K562 (cell line): Measurements from ENCODE around the gene IQCM. TPM values are rescaled to one million over a fixed set of nuclear protein-coding genes. Genes with fewer than 3 reads are reported as not detected.

ENCODE experiments used
- ATAC-seq: fragments of 200-7000 bp; cut with Tn5 transposase; 3 replicates; pipeline ENCODE4 v1.9.1; 2020; ENCODE audit warnings: moderate library complexity
- BruUV-seq: library from RNA; stranded (reverse); fragments of 400-500 nt; replicated peaks from 2 replicates; lab custom pipeline; 2021; lab: Mats Ljungman, UMichigan
- CTCF ChIA-PET: fragments of 300-600 bp; formaldehyde crosslinking; extraction: SDS; loops from one replicate; lab custom pipeline; 2021; ENCODE audit warnings: low intra/inter-chr PET ratio; lab: Yijun Ruan, JAX
- POLR2A ChIA-PET: fragments of 300-600, 350-650 bp; sonication (Branson Sonifier 250); formaldehyde crosslinking; extraction: SDS; loops from one replicate; lab custom pipeline; 2021; ENCODE audit warnings: antibody characterized with exemption, inconsistent platforms; lab: Yijun Ruan, JAX
- DNase-seq, 4 experiments: peaks; one replicate each; pipeline versions ENCODE4 v3.0.0 to v3.0.0-alpha.2; 2011 to 2018; ENCODE audit warnings: low spot score in 3 of 4, mixed read lengths in 3 of 4; ENCODE audit errors: extremely low read depth in 1 of 4
- FAIRE-seq: peaks from 2 replicates; lab custom pipeline; 2011; peaks lifted over from hg19 to GRCh38; lab: Jason Lieb, UNC
- H2AFZ ChIP-seq: 2 replicates; pipeline ENCODE4 v1.6.0; 2011; ENCODE audit warnings: low read depth, low read length, control low read depth, inconsistent platforms
- H3K27ac ChIP-seq: fragments of 200-600 bp; 3 replicates; pipeline ENCODE4 v1.8.0; 2011; ENCODE audit warnings: low read depth, mild to moderate bottlenecking, control low read depth, inconsistent platforms, low read length, moderate library complexity, mixed read lengths; ENCODE audit errors: extremely low read depth
- H3K27me3 ChIP-seq, 2 experiments: fragments of 300-600 bp in 1 of 2; 2 replicates in 1 of 2; 3 replicates in 1 of 2; pipeline versions ENCODE4 v1.6.0 to v1.8.0; 2011; ENCODE audit warnings: inconsistent platforms in 2 of 2, low read length in 2 of 2, mild to moderate bottlenecking in 1 of 2, mixed read lengths in 1 of 2, moderate library complexity in 1 of 2; ENCODE audit not compliant: control insufficient read depth in 2 of 2, insufficient read depth in 2 of 2
- H3K36me3 ChIP-seq: fragments of 300-600 bp; 3 replicates; pipeline ENCODE4 v1.8.0; 2011; ENCODE audit warnings: mild to moderate bottlenecking, low read length, inconsistent platforms; ENCODE audit not compliant: control insufficient read depth, insufficient read depth
- H3K4me1 ChIP-seq, 2 experiments: fragments of 200-600 bp in 1 of 2; replicated peaks in 1 of 2; 2 replicates in 1 of 2; 3 replicates in 1 of 2; pipeline versions ENCODE4 v1.5.1 to v1.8.0; 2011; ENCODE audit warnings: inconsistent platforms in 2 of 2, low read length in 2 of 2, mild to moderate bottlenecking in 1 of 2, mixed read lengths in 1 of 2, moderate library complexity in 1 of 2; ENCODE audit not compliant: control insufficient read depth in 2 of 2, insufficient read depth in 2 of 2
- H3K4me2 ChIP-seq: 2 replicates; pipeline ENCODE4 v1.6.1; 2011; ENCODE audit warnings: low read length, control low read depth, inconsistent platforms, mixed read lengths; ENCODE audit not compliant: insufficient read depth
- H3K4me3 ChIP-seq: fragments of 200-600 bp; sonication (generic), shearing (Covaris generic); 2 replicates; pipeline ENCODE4 v1.5.1; 2016; ENCODE audit warnings: control low read depth, inconsistent platforms
- H3K79me2 ChIP-seq: fragments of 200-600 bp; 3 replicates; pipeline ENCODE4 v1.8.0; 2011; ENCODE audit warnings: low read length, inconsistent platforms; ENCODE audit not compliant: control insufficient read depth, insufficient read depth
- H3K9ac ChIP-seq, 2 experiments: 2 replicates each; pipeline versions ENCODE4 v1.6.0 to v1.6.1; 2011; ENCODE audit warnings: low read depth in 2 of 2, low read length in 2 of 2, control low read depth in 1 of 2, inconsistent platforms in 1 of 2, mild to moderate bottlenecking in 1 of 2, mixed read lengths in 1 of 2; ENCODE audit not compliant: insufficient read depth in 1 of 2
- H3K9me1 ChIP-seq: one replicate; pipeline ENCODE4 v1.6.0; 2011; ENCODE audit warnings: inconsistent platforms, mild to moderate bottlenecking, low read length, moderate library complexity; ENCODE audit not compliant: control insufficient read depth, insufficient read depth
- H3K9me3 ChIP-seq: replicated peaks from 2 replicates; pipeline ENCODE4 v1.5.1; 2011; ENCODE audit warnings: low read depth, low read length, inconsistent platforms; ENCODE audit not compliant: control insufficient read depth, insufficient read depth
- H4K20me1 ChIP-seq: replicated peaks from 2 replicates; pipeline ENCODE4 v1.6.1; 2011; ENCODE audit warnings: low read length, inconsistent platforms, mixed read lengths; ENCODE audit not compliant: control insufficient read depth, insufficient read depth
- GTF2F1 ChIP-seq: IDR thresholded peaks from 2 replicates; pipeline ENCODE4 v1.6.1; 2011; ENCODE audit warnings: low read depth, low read length, improper control_type of control experiment
- YBX1 ChIP-seq: fragments of 450-650 bp; IDR thresholded peaks from 2 replicates; pipeline ENCODE4 v1.7.1; 2016; ENCODE audit warnings: mild to moderate bottlenecking
- ZNF143 ChIP-seq: sonication (generic); formaldehyde crosslinking; IDR thresholded peaks from 2 replicates; pipeline ENCODE4 v1.9.0; 2022; ENCODE audit warnings: mild to moderate bottlenecking, missing genetic modification reagents
- ZNF253 ChIP-seq: fragments of 250-450 bp; sonication (Bioruptor Pico); conservative IDR thresholded peaks from 2 replicates; pipeline ENCODE4 v1.6.1; 2021; ENCODE audit warnings: mild to moderate bottlenecking
- WGBS: fragments of 100-300 bp; shearing (Covaris generic); methylation state at CpG from one replicate; pipeline ENCODE4 v1.1.6; 2016; ENCODE audit warnings: low coverage, mixed read lengths; ENCODE audit not compliant: insufficient coverage; ENCODE audit errors: missing lambda C conversion rate; 5-methylcytosine and 5-hydroxymethylcytosine counted together
- in situ Hi-C: fragments of 300-500 bp; cut with MboI; formaldehyde crosslinking; loops from 4 replicates; pipeline ENCODE4 v1.15.0; 2018; ENCODE audit warnings: inconsistent platforms, mixed read lengths
- intact Hi-C: fragments of 100-400 bp; cut with micrococcal nuclease; formaldehyde crosslinking; loops from 2 replicates; pipeline ENCODE4 v1.14.2; 2022
- polyA plus RNA-seq, 8 experiments: library from polyadenylated mRNA; depleted of rRNA in 4 of 8; stranded (reverse) in 5 of 8; unstranded in 3 of 8; fragments of >200 nt; fragmentation: Nextera tagmentation in 2 of 8; fragmentation: Illumina TruSeq in 1 of 8; extraction: Ambion mirVana in 2 of 8; extraction: Trizol in 1 of 8; gene quantifications; 2 replicates each; pipeline versions ENCODE4 v1.2.1 to v1.2.3, GENCODE V29; 2011 to 2014; ENCODE audit warnings: inconsistent platforms in 1 of 8, missing spikeins in 1 of 8
- total RNA-seq, 7 experiments: library from RNA; depleted of rRNA in 6 of 7; stranded (reverse); fragments of >200 nt in 6 of 7; fragmentation: Illumina TruSeq in 2 of 7; extraction: Trizol in 2 of 7; gene quantifications; 2 replicates each; pipeline versions ENCODE4 v1.2.1 to v1.2.3, GENCODE V29; 2011 to 2021; ENCODE audit warnings: low replicate concordance in 1 of 7
- TF ChIP-seq, protein P1 (sequence below): fragments of 250-450 bp; sonication (Bioruptor Pico); IDR thresholded peaks from 2 replicates; pipeline ENCODE4 v1.8.0; 2022; ENCODE audit warnings: inconsistent platforms, mild to moderate bottlenecking, moderate library complexity, borderline replicate concordance
- TF ChIP-seq, protein P2 (sequence below): fragments of 250-450 bp; sonication (Bioruptor Pico); IDR thresholded peaks from 2 replicates; pipeline ENCODE4 v1.8.0; 2021; ENCODE audit warnings: moderate library complexity, mild to moderate bottlenecking, inconsistent platforms

Gene IQCM
- total and polyA plus RNA-seq, 9 of the 15 experiments (the other 6 are each of a cell fraction or from before 2014, with no cell fraction given), result not detected

DNA sequence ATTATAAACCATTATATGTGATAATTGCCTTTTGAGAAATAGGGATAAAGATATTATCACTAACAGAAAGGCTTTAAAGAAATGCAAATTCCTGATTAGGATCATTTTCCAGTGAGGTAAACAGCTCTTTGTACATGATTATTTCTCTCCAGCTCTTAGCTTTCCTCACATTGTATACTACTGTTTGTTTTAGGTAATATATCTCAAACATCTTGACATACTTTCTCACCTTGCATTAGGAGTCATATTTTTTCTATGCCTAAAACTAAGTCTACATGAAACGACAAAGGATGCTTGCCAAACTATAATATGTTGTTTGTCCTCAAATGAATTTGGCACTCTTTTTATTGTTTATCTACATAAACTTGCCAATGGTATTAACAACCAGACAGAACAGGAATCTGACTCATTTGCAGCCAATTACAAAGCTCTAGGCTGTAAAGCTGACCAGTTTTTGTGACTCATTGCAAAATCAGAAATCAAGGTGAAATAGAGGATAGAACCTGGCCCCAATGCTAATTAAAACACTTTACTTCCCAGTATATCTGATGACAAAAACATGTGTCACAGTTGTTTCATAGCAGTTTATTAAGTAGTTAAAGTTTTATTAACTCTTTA, 107.0 kb downstream of the IQCM start:
- WGBS, result 0% methylated on average over 1 of the region's 1 CpG
- Histone ChIP-seq H3K4me2 (no peak overlapping the region), H3K27me3 (no peaks in the 10 kb centered on the region), H3K27ac (no peak overlapping the region), H3K4me3 (no peak overlapping the region), H3K9ac (no peak overlapping the region), H3K79me2 (no peaks in the 10 kb centered on the region), H3K4me1 (no peaks in the 10 kb centered on the region), H3K9me3 (no peaks in the 10 kb centered on the region), H3K9me1 (no peaks in the 10 kb centered on the region), H3K36me3 (no peaks in the 10 kb centered on the region), H4K20me1 (no peaks in the 10 kb centered on the region), H2AFZ (no peak overlapping the region)
- in situ Hi-C loops, result no loop called here
- CTCF ChIA-PET, result no interaction called here
- BruUV-seq, result no TSS peak
- no peak for DNase-seq
- no peak for ATAC-seq
- FAIRE-seq, result no peak
- POLR2A ChIA-PET, result no interaction called here
- no peak for TF ChIP-seq GTF2F1
- TF ChIP-seq ZNF253, result no peak
- TF ChIP-seq, protein P1, sequence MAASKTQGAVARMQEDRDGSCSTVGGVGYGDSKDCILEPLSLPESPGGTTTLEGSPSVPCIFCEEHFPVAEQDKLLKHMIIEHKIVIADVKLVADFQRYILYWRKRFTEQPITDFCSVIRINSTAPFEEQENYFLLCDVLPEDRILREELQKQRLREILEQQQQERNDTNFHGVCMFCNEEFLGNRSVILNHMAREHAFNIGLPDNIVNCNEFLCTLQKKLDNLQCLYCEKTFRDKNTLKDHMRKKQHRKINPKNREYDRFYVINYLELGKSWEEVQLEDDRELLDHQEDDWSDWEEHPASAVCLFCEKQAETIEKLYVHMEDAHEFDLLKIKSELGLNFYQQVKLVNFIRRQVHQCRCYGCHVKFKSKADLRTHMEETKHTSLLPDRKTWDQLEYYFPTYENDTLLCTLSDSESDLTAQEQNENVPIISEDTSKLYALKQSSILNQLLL, result no peak
- TF ChIP-seq ZNF143 (CRISPR knock-in tag), result no peak
- no peak for TF ChIP-seq YBX1
- TF ChIP-seq, protein P2, sequence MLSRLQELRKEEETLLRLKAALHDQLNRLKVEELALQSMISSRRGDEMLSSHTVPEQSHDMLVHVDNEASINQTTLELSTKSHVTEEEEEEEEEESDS (CRISPR knock-in tag), result no peak
- intact Hi-C loops, result no loop called here
